GM12878 (cell line): ENCODE measurements around the gene ANO3. TPM values are rescaled to one million over a fixed set of nuclear protein-coding genes. Genes with fewer than 3 reads are reported as not detected.
A peak's percentile ranks its signal among the peaks of the same experiment; 100 is the strongest.

Experiments
- ATAC-seq: fragments of 200-7000 bp; cut with Tn5 transposase; 3 replicates; pipeline ENCODE4 v1.9.1; 2020; ENCODE audit warnings: mild to moderate bottlenecking, moderate library complexity
- BruUV-seq: library from RNA; stranded (reverse); fragments of 400-500 nt; replicated peaks from 2 replicates; lab custom pipeline; 2021; lab: Mats Ljungman, UMichigan
- CTCF ChIA-PET: fragments of 300-600 bp; sonication (Branson Sonifier 250); formaldehyde crosslinking; extraction: SDS; loops from one replicate; lab custom pipeline; 2021; ENCODE audit warnings: inconsistent platforms; lab: Yijun Ruan, JAX
- POLR2A ChIA-PET: fragments of 350-600 bp; formaldehyde crosslinking; extraction: SDS; loops from one replicate; lab custom pipeline; 2021; ENCODE audit warnings: inconsistent platforms; lab: Charles Lee
- RAD21 ChIA-PET: fragments of 300-600 bp; sonication (Branson Sonifier 250); formaldehyde crosslinking; loops from one replicate; lab custom pipeline; 2023; ENCODE audit warnings: antibody characterized with exemption; ENCODE audit not compliant: unreplicated experiment; lab: Charles Lee
- SMC1A ChIA-PET: fragments of 300-600 bp; sonication (Branson Sonifier 250); formaldehyde crosslinking; loops from one replicate; lab custom pipeline; 2023; ENCODE audit not compliant: unreplicated experiment, uncharacterized antibody; lab: Charles Lee
- DNase-seq: peaks from one replicate; pipeline ENCODE4 v3.0.0-alpha.2; 2011; ENCODE audit warnings: low read depth, low spot score
- FAIRE-seq: peaks from 3 replicates; lab custom pipeline; 2011; peaks lifted over from hg19 to GRCh38; lab: Jason Lieb, UNC
- H2AFZ ChIP-seq: 2 replicates; pipeline ENCODE4 v1.6.0; 2011; ENCODE audit warnings: low read depth, low read length, control low read depth; ENCODE audit not compliant: control insufficient read depth
- H3K27ac ChIP-seq: 2 replicates; pipeline ENCODE4 v1.5.1; 2011; ENCODE audit warnings: control low read depth; ENCODE audit not compliant: control insufficient read depth, insufficient read depth
- H3K27me3 ChIP-seq, 2 experiments: replicated peaks in 1 of 2; 2 replicates each; pipeline versions ENCODE4 v1.6.0 to v1.6.1; 2011; ENCODE audit warnings: low read length in 1 of 2; ENCODE audit not compliant: control insufficient read depth in 2 of 2, insufficient read depth in 2 of 2
- H3K36me3 ChIP-seq, 2 experiments: 2 replicates each; pipeline ENCODE4 v1.5.1; 2011; ENCODE audit warnings: low read length in 1 of 2; ENCODE audit not compliant: control insufficient read depth in 2 of 2, insufficient read depth in 2 of 2
- H3K4me1 ChIP-seq: 2 replicates; pipeline ENCODE4 v1.6.1; 2011; ENCODE audit warnings: mild to moderate bottlenecking, low read length, moderate library complexity, mixed read lengths; ENCODE audit not compliant: control insufficient read depth, insufficient read depth
- H3K4me2 ChIP-seq: 2 replicates; pipeline ENCODE4 v1.6.0; 2011; ENCODE audit warnings: control low read depth; ENCODE audit not compliant: control insufficient read depth, insufficient read depth
- H3K4me3 ChIP-seq: fragments of 200-600 bp; sonication (generic); 2 replicates; pipeline ENCODE4 v1.5.1; 2016
- H3K79me2 ChIP-seq: 2 replicates; pipeline ENCODE4 v1.6.0; 2011; ENCODE audit warnings: low read length; ENCODE audit not compliant: control insufficient read depth, insufficient read depth
- H3K9ac ChIP-seq: 2 replicates; pipeline ENCODE4 v1.8.0; 2011; ENCODE audit warnings: low read length, control low read depth, mixed read lengths; ENCODE audit not compliant: control insufficient read depth, insufficient read depth
- H3K9me3 ChIP-seq: replicated peaks from 3 replicates; pipeline ENCODE4 v1.5.1; 2011; ENCODE audit warnings: mild to moderate bottlenecking, low read length; ENCODE audit not compliant: control insufficient read depth, insufficient read depth
- H4K20me1 ChIP-seq: 2 replicates; pipeline ENCODE4 v1.6.0; 2011; ENCODE audit not compliant: control insufficient read depth, insufficient read depth
- ATF7 ChIP-seq: fragments of 450-650 bp; IDR thresholded peaks from 2 replicates; pipeline ENCODE4 v1.6.1; 2016; ENCODE audit warnings: low read depth, mild to moderate bottlenecking
- BHLHE40 ChIP-seq, 2 experiments: fragments of 450-650 bp in 1 of 2; IDR thresholded peaks; 2 replicates each; pipeline ENCODE4 v1.6.1; 2011 to 2017; ENCODE audit warnings: low read depth in 2 of 2, borderline replicate concordance in 1 of 2, improper control_type of control experiment in 1 of 2, low read length in 1 of 2, mild to moderate bottlenecking in 1 of 2
- BMI1 ChIP-seq: fragments of 450-650 bp; IDR thresholded peaks from 2 replicates; pipeline ENCODE4 v1.6.1; 2016; ENCODE audit warnings: mild to moderate bottlenecking, moderate library complexity, borderline replicate concordance
- CEBPB ChIP-seq, 2 experiments: fragments of 150-350 bp in 1 of 2; IDR thresholded peaks; 2 replicates each; pipeline ENCODE4 v1.6.1; 2012 to 2014; ENCODE audit warnings: low read depth in 2 of 2, low read length in 2 of 2, borderline replicate concordance in 1 of 2, inconsistent platforms in 1 of 2
- CREM ChIP-seq: IDR thresholded peaks from 2 replicates; pipeline ENCODE4 v1.6.1; 2014; ENCODE audit warnings: antibody characterized with exemption, low read depth
- DPF2 ChIP-seq: fragments of 450-650 bp; IDR thresholded peaks from 2 replicates; pipeline ENCODE4 v1.6.1; 2017; ENCODE audit warnings: mild to moderate bottlenecking
- EGR1 ChIP-seq, 2 experiments: IDR thresholded peaks; 1 replicate in 1 of 2; 2 replicates in 1 of 2; pipeline ENCODE4 v1.6.1; 2011 to 2012; ENCODE audit warnings: low read depth in 2 of 2, low read length in 2 of 2, borderline replicate concordance in 1 of 2, mild to moderate bottlenecking in 1 of 2, moderate library complexity in 1 of 2
- ESRRA ChIP-seq: IDR thresholded peaks from 2 replicates; pipeline ENCODE4 v1.6.1; 2012; ENCODE audit warnings: mild to moderate bottlenecking, low read length, improper control_type of control experiment
- EZH2 ChIP-seq: IDR thresholded peaks from 2 replicates; pipeline ENCODE4 v1.6.1; 2012; ENCODE audit warnings: low read depth, mild to moderate bottlenecking, control low read depth, inconsistent platforms, low read length, borderline replicate concordance; ENCODE audit not compliant: control insufficient read depth
- HDAC2 ChIP-seq: fragments of 200-600 bp; sonication (generic); IDR thresholded peaks from 2 replicates; pipeline ENCODE4 v1.6.1; 2017
- HDGF ChIP-seq: fragments of 450-650 bp; IDR thresholded peaks from 2 replicates; pipeline ENCODE4 v1.6.1; 2016; ENCODE audit warnings: antibody characterized with exemption
- MTA2 ChIP-seq: fragments of 450-650 bp; IDR thresholded peaks from 2 replicates; pipeline ENCODE4 v1.6.1; 2016; ENCODE audit warnings: low read depth, mild to moderate bottlenecking, moderate library complexity
- RAD21 ChIP-seq: IDR thresholded peaks from 2 replicates; pipeline ENCODE4 v1.6.1; 2011; ENCODE audit warnings: mild to moderate bottlenecking, low read depth, low read length, moderate library complexity; ENCODE audit not compliant: insufficient read depth
- RUNX3 ChIP-seq: IDR thresholded peaks from 2 replicates; pipeline ENCODE4 v1.6.1; 2012; ENCODE audit warnings: low read length, inconsistent platforms
- SMARCA5 ChIP-seq: fragments of 450-650 bp; IDR thresholded peaks from 2 replicates; pipeline ENCODE4 v1.6.1; 2017; ENCODE audit warnings: mild to moderate bottlenecking
- SUZ12 ChIP-seq: fragments of 200-600 bp; sonication (generic); IDR thresholded peaks from one replicate; pipeline ENCODE4 v1.6.1; 2018; ENCODE audit warnings: antibody characterized with exemption, mild to moderate bottlenecking; ENCODE audit not compliant: unreplicated experiment
- ZNF24 ChIP-seq: fragments of 450-650 bp; IDR thresholded peaks from 2 replicates; pipeline ENCODE4 v1.6.1; 2017; ENCODE audit warnings: antibody characterized with exemption, mild to moderate bottlenecking
- ZSCAN29 ChIP-seq: fragments of 450-650 bp; IDR thresholded peaks from 2 replicates; pipeline ENCODE4 v1.6.1; 2017; ENCODE audit warnings: mild to moderate bottlenecking, moderate library complexity
- WGBS: methylation state at CpG from one replicate; pipeline ENCODE4 v1.1.6; 2016; ENCODE audit warnings: low lambda C conversion rate; ENCODE audit not compliant: insufficient replicate concordance, insufficient coverage; ENCODE audit errors: missing lambda C conversion rate; 5-methylcytosine and 5-hydroxymethylcytosine counted together
- in situ Hi-C: fragments of 300-500 bp; cut with MboI; formaldehyde crosslinking; loops from 9 replicates; pipeline ENCODE4 v1.14.3; 2018; ENCODE audit warnings: mixed read lengths
- intact Hi-C: fragments of 100-400 bp; cut with micrococcal nuclease; formaldehyde crosslinking; loops from one replicate; pipeline ENCODE4 v1.14.2; 2022; ENCODE audit not compliant: unreplicated experiment
- polyA plus RNA-seq, 11 experiments: library from polyadenylated mRNA; depleted of rRNA in 4 of 11; unstranded in 6 of 11; stranded (reverse) in 5 of 11; fragments of >200 nt; fragmentation: Nextera tagmentation in 4 of 11; fragmentation: Illumina TruSeq in 1 of 11; extraction: Ambion mirVana in 4 of 11; extraction: Trizol in 1 of 11; gene quantifications; 1 replicate in 1 of 11; 2 replicates in 10 of 11; pipeline versions ENCODE4 v1.2.1 to v1.2.3, GENCODE V29; 2011 to 2016; ENCODE audit warnings: inconsistent platforms in 2 of 11, missing spikeins in 2 of 11, low read depth in 1 of 11
- total RNA-seq, 4 experiments: library from RNA; depleted of rRNA in 3 of 4; stranded (reverse); fragments of >200 nt in 3 of 4; fragmentation: Illumina TruSeq in 1 of 4; extraction: Trizol in 1 of 4; gene quantifications; 2 replicates each; pipeline versions ENCODE4 v1.2.1 to v1.2.3, GENCODE V29; 2013 to 2021
- TF ChIP-seq, protein P1 (sequence below): fragments of 450-650 bp; IDR thresholded peaks from 2 replicates; pipeline ENCODE4 v1.6.1; 2017; ENCODE audit warnings: low read depth, mild to moderate bottlenecking, moderate library complexity
- TF ChIP-seq, protein P2 (sequence below): IDR thresholded peaks from 2 replicates; pipeline ENCODE4 v1.6.1; 2011; ENCODE audit warnings: low read depth, mild to moderate bottlenecking, low read length, moderate library complexity, borderline replicate concordance; ENCODE audit errors: extremely low read depth
- TF ChIP-seq, protein P3 (sequence below): IDR thresholded peaks from 2 replicates; pipeline ENCODE4 v1.6.1; 2011; ENCODE audit warnings: borderline replicate concordance, low read depth, mild to moderate bottlenecking, moderate library complexity, low read length; ENCODE audit not compliant: insufficient read depth, poor library complexity, severe bottlenecking

Gene ANO3
- total and polyA plus RNA-seq, 10 of the 15 experiments (the other 5 are each of a cell fraction or from before 2014, with no cell fraction given): 0.13 to 5.9 (median 0.44) TPM

DNA sequence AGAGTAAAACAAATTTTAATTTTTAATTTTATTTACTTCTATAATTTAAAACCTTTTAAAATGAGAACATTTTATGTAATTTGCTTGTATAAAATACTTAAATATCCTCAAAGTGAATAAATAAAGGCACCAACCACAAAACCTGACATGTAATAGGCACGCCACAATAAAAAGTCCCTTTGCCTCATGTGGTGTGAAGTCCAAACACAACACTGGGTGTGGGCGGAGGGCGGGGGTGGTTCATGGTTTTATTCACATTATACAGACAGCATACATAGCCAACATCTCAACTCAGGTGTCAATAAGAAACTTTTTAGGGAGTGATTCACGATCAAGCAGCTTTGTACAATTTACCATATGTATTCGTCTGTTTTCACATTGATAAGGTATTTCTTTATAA is 107.9 kb downstream of the ANO3 start:
- Histone ChIP-seq H3K4me3 (no peak overlapping the region), H2AFZ (no peak overlapping the region), H3K4me1 (no peaks in the 10 kb centered on the region), H4K20me1 (no peaks in the 10 kb centered on the region), H3K36me3 (no peaks in the 10 kb centered on the region), H3K79me2 (no peaks in the 10 kb centered on the region), H3K9me3 (no peaks in the 10 kb centered on the region), H3K4me2 (no peak overlapping the region), H3K27me3 (no peaks in the 10 kb centered on the region), H3K9ac (no peak overlapping the region), H3K27ac (no peak overlapping the region)
- in situ Hi-C loops: no loop called here
- ChIA-PET RAD21 (no interaction called here), POLR2A (no interaction called here), SMC1A (interaction anchor here (1.0 to 1.1 kb wide), 3 partner anchors 7 to 36 kb away, joined by 3 to 6 read pairs (median 4); no protein-coding TSS in a partner anchor), CTCF (interaction anchor here (0.8 to 1.3 kb wide), 3 partner anchors 16 to 18 kb away, joined by 3 to 4 read pairs (median 3); no protein-coding TSS in a partner anchor)
- no TSS peak for BruUV-seq
- FAIRE-seq (no peak), DNase-seq (no peak), ATAC-seq (peak; percentile 76)
- intact Hi-C loops: no loop called here
- TF ChIP-seq BHLHE40 (IDR thresholded peaks at IDR 0.05; ENCODE audit: borderline replicate concordance in 1 of 2, low read depth in 2 of 2, low read length in 1 of 2) (peak in 1 of 2 experiments; percentile 39; a peak in 1 of 4 replicates), HDAC2 (no peak), ESRRA (no peak), SMARCA5 (no peak), EZH2 (no peak), DPF2 (peak; percentile 45), HDGF (no peak), CEBPB (IDR thresholded peaks at IDR 0.05; ENCODE audit: borderline replicate concordance in 1 of 2, low read depth in 2 of 2, low read length in 2 of 2) (no peak), SUZ12 (no peak), ZNF24 (no peak), ATF7 (peak; percentile 48; the same call in 1 of the 2 replicates), MTA2 (peak; percentile 35; the same call in 1 of the 2 replicates), CREM (no peak), EGR1 (IDR thresholded peaks at IDR 0.05; ENCODE audit: borderline replicate concordance in 1 of 2, low read depth in 2 of 2, low read length in 2 of 2) (peak in 1 of 2 experiments; percentile 73; a peak in 1 of 3 replicates), BMI1 (peak; percentile 56; the same call in 1 of the 2 replicates), RUNX3 (peak; percentile 50; the same call in 1 of the 2 replicates), ZSCAN29 (no peak), RAD21 (no peak)
- TF ChIP-seq, protein P1, sequence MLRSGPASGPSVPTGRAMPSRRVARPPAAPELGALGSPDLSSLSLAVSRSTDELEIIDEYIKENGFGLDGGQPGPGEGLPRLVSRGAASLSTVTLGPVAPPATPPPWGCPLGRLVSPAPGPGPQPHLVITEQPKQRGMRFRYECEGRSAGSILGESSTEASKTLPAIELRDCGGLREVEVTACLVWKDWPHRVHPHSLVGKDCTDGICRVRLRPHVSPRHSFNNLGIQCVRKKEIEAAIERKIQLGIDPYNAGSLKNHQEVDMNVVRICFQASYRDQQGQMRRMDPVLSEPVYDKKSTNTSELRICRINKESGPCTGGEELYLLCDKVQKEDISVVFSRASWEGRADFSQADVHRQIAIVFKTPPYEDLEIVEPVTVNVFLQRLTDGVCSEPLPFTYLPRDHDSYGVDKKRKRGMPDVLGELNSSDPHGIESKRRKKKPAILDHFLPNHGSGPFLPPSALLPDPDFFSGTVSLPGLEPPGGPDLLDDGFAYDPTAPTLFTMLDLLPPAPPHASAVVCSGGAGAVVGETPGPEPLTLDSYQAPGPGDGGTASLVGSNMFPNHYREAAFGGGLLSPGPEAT: peak; percentile 45; the same call in 1 of the 2 replicates
- TF ChIP-seq, protein P2, sequence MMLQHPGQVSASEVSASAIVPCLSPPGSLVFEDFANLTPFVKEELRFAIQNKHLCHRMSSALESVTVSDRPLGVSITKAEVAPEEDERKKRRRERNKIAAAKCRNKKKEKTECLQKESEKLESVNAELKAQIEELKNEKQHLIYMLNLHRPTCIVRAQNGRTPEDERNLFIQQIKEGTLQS: no peak
- TF ChIP-seq, protein P3, sequence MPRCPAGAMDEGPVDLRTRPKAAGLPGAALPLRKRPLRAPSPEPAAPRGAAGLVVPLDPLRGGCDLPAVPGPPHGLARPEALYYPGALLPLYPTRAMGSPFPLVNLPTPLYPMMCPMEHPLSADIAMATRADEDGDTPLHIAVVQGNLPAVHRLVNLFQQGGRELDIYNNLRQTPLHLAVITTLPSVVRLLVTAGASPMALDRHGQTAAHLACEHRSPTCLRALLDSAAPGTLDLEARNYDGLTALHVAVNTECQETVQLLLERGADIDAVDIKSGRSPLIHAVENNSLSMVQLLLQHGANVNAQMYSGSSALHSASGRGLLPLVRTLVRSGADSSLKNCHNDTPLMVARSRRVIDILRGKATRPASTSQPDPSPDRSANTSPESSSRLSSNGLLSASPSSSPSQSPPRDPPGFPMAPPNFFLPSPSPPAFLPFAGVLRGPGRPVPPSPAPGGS: no peak
- WGBS: 16% methylated on average over 5 of the region's 5 CpGs
